Measurements from ENCODE around the gene KLK7.

DNA sequence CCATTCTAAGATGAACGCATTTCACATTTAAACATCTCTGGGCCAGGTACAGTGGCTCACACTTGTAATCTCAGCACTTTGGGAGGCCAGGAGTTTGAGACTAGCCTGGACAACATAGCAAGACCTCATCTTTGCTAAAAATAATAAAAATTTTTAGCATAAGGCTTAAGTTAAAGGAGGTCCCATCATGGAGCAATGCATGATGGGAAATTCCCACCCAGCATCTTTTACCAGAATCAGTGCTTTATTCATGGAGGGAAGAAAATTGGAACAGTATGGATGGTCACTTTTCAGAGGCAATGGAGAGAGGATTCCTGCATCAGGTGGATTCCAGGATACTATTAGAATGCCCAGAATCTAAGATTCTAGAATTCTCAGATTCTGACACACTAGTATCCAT lies 21.5 kb upstream of the KLK7 start:
- TF ChIP-seq EZH2 (IDR thresholded peaks at IDR 0.05; ENCODE audit: borderline replicate concordance, low read depth, low read length, poor library complexity, severe bottlenecking): no peak
- TF ChIP-seq, protein P1, sequence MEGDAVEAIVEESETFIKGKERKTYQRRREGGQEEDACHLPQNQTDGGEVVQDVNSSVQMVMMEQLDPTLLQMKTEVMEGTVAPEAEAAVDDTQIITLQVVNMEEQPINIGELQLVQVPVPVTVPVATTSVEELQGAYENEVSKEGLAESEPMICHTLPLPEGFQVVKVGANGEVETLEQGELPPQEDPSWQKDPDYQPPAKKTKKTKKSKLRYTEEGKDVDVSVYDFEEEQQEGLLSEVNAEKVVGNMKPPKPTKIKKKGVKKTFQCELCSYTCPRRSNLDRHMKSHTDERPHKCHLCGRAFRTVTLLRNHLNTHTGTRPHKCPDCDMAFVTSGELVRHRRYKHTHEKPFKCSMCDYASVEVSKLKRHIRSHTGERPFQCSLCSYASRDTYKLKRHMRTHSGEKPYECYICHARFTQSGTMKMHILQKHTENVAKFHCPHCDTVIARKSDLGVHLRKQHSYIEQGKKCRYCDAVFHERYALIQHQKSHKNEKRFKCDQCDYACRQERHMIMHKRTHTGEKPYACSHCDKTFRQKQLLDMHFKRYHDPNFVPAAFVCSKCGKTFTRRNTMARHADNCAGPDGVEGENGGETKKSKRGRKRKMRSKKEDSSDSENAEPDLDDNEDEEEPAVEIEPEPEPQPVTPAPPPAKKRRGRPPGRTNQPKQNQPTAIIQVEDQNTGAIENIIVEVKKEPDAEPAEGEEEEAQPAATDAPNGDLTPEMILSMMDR (conservative IDR thresholded peaks at IDR 0.05; ENCODE audit: low read depth, low read length): no peak
